NCI-H2196 treated with DMSO at 0.1 percent for 48 hours (cell line): ENCODE data around the gene GNG12.
A peak's percentile ranks its signal among the peaks of the same experiment; 100 is the strongest.

ENCODE experiments used
- DNase-seq: peaks from one replicate; lab custom pipeline; 2025; ENCODE audit not compliant: unreplicated experiment; lab: John Stamatoyannopoulos, UW

The GNG12 gene

GRCh38 chr1:67711158-67711854, 122.0 kb downstream of the GNG12 start:
- DNase-seq, result no peak

GRCh38 chr1:67710417-67710816, 122.8 kb downstream of the GNG12 start:
- no peak for DNase-seq

GRCh38 chr1:67708606-67709005, 124.7 kb downstream of the GNG12 start:
- DNase-seq, result no peak

- no peak for DNase-seq
These were observed 127.4 kb downstream of the GNG12 start for GRCh38 chr1:67705735-67706453.

- DNase-seq, result no peak
These were observed 128.9 kb downstream of the GNG12 start for GRCh38 chr1:67704351-67704750.

- DNase-seq, result no peak
These were observed 131.4 kb downstream of the GNG12 start for GRCh38 chr1:67701876-67702275.

GRCh38 chr1:67700692-67701410, 132.4 kb downstream of the GNG12 start:
- DNase-seq, result peak; percentile 61

- DNase-seq, result no peak
These were observed 133.0 kb downstream of the GNG12 start for GRCh38 chr1:67700220-67700619.

- DNase-seq, result no peak
These were observed 136.6 kb downstream of the GNG12 start for GRCh38 chr1:67696708-67697107.

- no peak for DNase-seq
These were observed 137.3 kb downstream of the GNG12 start for GRCh38 chr1:67695963-67696362.

- DNase-seq, result no peak
These were observed 141.6 kb downstream of the GNG12 start for GRCh38 chr1:67691712-67692111.

- no peak for DNase-seq
These were observed 142.9 kb downstream of the GNG12 start for GRCh38 chr1:67690411-67690810.

GRCh38 chr1:67690018-67690363, 143.3 kb downstream of the GNG12 start:
- DNase-seq, result no peak

- no peak for DNase-seq
These were observed 143.8 kb downstream of the GNG12 start for GRCh38 chr1:67689267-67690017.

- DNase-seq, result no peak
These were observed 144.6 kb downstream of the GNG12 start for GRCh38 chr1:67688526-67689219.

GRCh38 chr1:67687649-67688048, 145.6 kb downstream of the GNG12 start:
- no peak for DNase-seq

GRCh38 chr1:67687198-67687545, 146.1 kb downstream of the GNG12 start:
- no peak for DNase-seq

GRCh38 chr1:67686267-67687197, 146.7 kb downstream of the GNG12 start:
- DNase-seq, result peak; percentile 72

- no peak for DNase-seq
These were observed 147.6 kb downstream of the GNG12 start for GRCh38 chr1:67685558-67686266.
